ENCODE results near the gene THYN1.

Gene THYN1

GRCh38 chr11:134207538-134208239 is 45.5 kb downstream of the THYN1 start:
- peak; percentile 28 for FAIRE-seq

GRCh38 chr11:134206185-134206584 is 47.0 kb downstream of the THYN1 start:
- no peak for FAIRE-seq

GRCh38 chr11:134205729-134206128 is 47.4 kb downstream of the THYN1 start:
- FAIRE-seq, result no peak

- FAIRE-seq, result no peak
These were observed 50.5 kb downstream of the THYN1 start for GRCh38 chr11:134202661-134203060.

- no peak for FAIRE-seq
These were observed 52.5 kb downstream of the THYN1 start for GRCh38 chr11:134200688-134201087.

GRCh38 chr11:134199531-134199930 is 53.6 kb downstream of the THYN1 start:
- FAIRE-seq, result no peak

Data from G401.6 (cell line).